Activated naive CD8-positive, alpha-beta T cell treated with anti-CD3 and anti-CD28 coated beads, Interleukin-2, amount 50 U/mL, for 24 hours (primary cell): ENCODE measurements around the gene CANT1.
"Not testable (repeated sequence)": the region's sequence is repeated elsewhere in the genome, so short reads cannot be mapped to it uniquely, and the experiment has no call there.

ENCODE experiments used
- ATAC-seq: fragments of 150-1000 bp; cut with Tn5 transposase; one replicate; pipeline ENCODE4 v1.10.0; 2021
- DNase-seq: peaks from one replicate; pipeline ENCODE4 v3.0.0; 2021
- H3K27ac Mint-ChIP-seq: one replicate; pipeline ENCODE4 v1.8.0; 2021; ENCODE audit warnings: mild to moderate bottlenecking, mixed read lengths
- H3K27me3 Mint-ChIP-seq: one replicate; pipeline ENCODE4 v1.8.0; 2021; ENCODE audit warnings: mixed read lengths
- H3K36me3 Mint-ChIP-seq: one replicate; pipeline ENCODE4 v1.8.0; 2021; ENCODE audit warnings: low read depth, mixed read lengths
- H3K4me1 Mint-ChIP-seq: one replicate; pipeline ENCODE4 v1.8.0; 2021; ENCODE audit warnings: mixed read lengths
- H3K4me3 Mint-ChIP-seq: one replicate; pipeline ENCODE4 v1.8.0; 2021; ENCODE audit warnings: mild to moderate bottlenecking, moderate library complexity, mixed read lengths
- H3K9me3 Mint-ChIP-seq: one replicate; pipeline ENCODE4 v1.8.0; 2021; ENCODE audit warnings: mixed read lengths

The CANT1 gene

GRCh38 chr17:79036596-79036995, 27.0 kb upstream of the CANT1 start:
- Mint-ChIP-seq H3K36me3 (no peaks in the 10 kb centered on the region), H3K4me1 (peaks cover 10% of the 10 kb centered on the region), H3K27ac (no peak overlapping the region), H3K9me3 (no peaks in the 10 kb centered on the region), H3K27me3 (peaks cover 8% of the 10 kb centered on the region), H3K4me3 (no peak overlapping the region)
- ATAC-seq: no peak
- no peak for DNase-seq

- H3K36me3 Mint-ChIP-seq: no peaks in the 10 kb centered on the region
- H3K4me3 Mint-ChIP-seq: no peak overlapping the region
- peaks cover 10% of the 10 kb centered on the region for H3K4me1 Mint-ChIP-seq
- no peak for DNase-seq
- H3K9me3 Mint-ChIP-seq: no peaks in the 10 kb centered on the region
- H3K27ac Mint-ChIP-seq: no peak overlapping the region
- ATAC-seq: no peak
- peaks cover 9% of the 10 kb centered on the region for H3K27me3 Mint-ChIP-seq
Measured at GRCh38 chr17:79036181-79036580, 26.6 kb upstream of the CANT1 start.

- Mint-ChIP-seq H3K4me1 (peaks cover 10% of the 10 kb centered on the region), H3K27me3 (peaks cover 9% of the 10 kb centered on the region), H3K9me3 (no peaks in the 10 kb centered on the region), H3K36me3 (no peaks in the 10 kb centered on the region), H3K4me3 (no peak overlapping the region), H3K27ac (no peak overlapping the region)
- DNase-seq: no peak
- no peak for ATAC-seq
Measured at GRCh38 chr17:79035686-79036085, 26.1 kb upstream of the CANT1 start.

- peaks cover 10% of the 10 kb centered on the region for H3K4me1 Mint-ChIP-seq
- no peak overlapping the region for H3K4me3 Mint-ChIP-seq
- no peaks in the 10 kb centered on the region for H3K9me3 Mint-ChIP-seq
- DNase-seq (no peak), ATAC-seq (no peak)
- no peaks in the 10 kb centered on the region for H3K36me3 Mint-ChIP-seq
- H3K27ac Mint-ChIP-seq: no peak overlapping the region
- H3K27me3 Mint-ChIP-seq: peaks cover 11% of the 10 kb centered on the region
Measured at GRCh38 chr17:79034931-79035485, 25.4 kb upstream of the CANT1 start.

GRCh38 chr17:79033741-79034501, 24.4 kb upstream of the CANT1 start:
- H3K27me3 Mint-ChIP-seq: peaks cover 12% of the 10 kb centered on the region
- DNase-seq (no peak), ATAC-seq (no peak)
- H3K4me3 Mint-ChIP-seq: no peak overlapping the region
- no peaks in the 10 kb centered on the region for H3K36me3 Mint-ChIP-seq
- peaks cover 5% of the 10 kb centered on the region for H3K4me1 Mint-ChIP-seq
- H3K27ac Mint-ChIP-seq: no peak overlapping the region
- H3K9me3 Mint-ChIP-seq: no peaks in the 10 kb centered on the region

- H3K9me3 Mint-ChIP-seq: no peaks in the 10 kb centered on the region
- DNase-seq: no peak
- peaks cover 12% of the 10 kb centered on the region for H3K27me3 Mint-ChIP-seq
- no peak for ATAC-seq
- no peak overlapping the region for H3K27ac Mint-ChIP-seq
- H3K4me1 Mint-ChIP-seq: no peaks in the 10 kb centered on the region
- H3K36me3 Mint-ChIP-seq: no peaks in the 10 kb centered on the region
- no peak overlapping the region for H3K4me3 Mint-ChIP-seq
Measured at GRCh38 chr17:79033046-79033616, 23.6 kb upstream of the CANT1 start.

- Mint-ChIP-seq H3K27ac (no peak overlapping the region), H3K9me3 (no peaks in the 10 kb centered on the region), H3K4me1 (no peaks in the 10 kb centered on the region), H3K36me3 (no peaks in the 10 kb centered on the region), H3K4me3 (no peak overlapping the region), H3K27me3 (peaks cover 17% of the 10 kb centered on the region)
- ATAC-seq: no peak
- DNase-seq: no peak
Measured at GRCh38 chr17:79031996-79032875, 22.7 kb upstream of the CANT1 start.

GRCh38 chr17:79030636-79031035, 21.1 kb upstream of the CANT1 start:
- not testable (repeated sequence) for H3K27ac Mint-ChIP-seq, DNase-seq, H3K4me3 Mint-ChIP-seq, ATAC-seq, H3K9me3 Mint-ChIP-seq, H3K4me1 Mint-ChIP-seq, H3K36me3 Mint-ChIP-seq
- peaks cover 18% of the 10 kb centered on the region for H3K27me3 Mint-ChIP-seq

- H3K27me3 Mint-ChIP-seq: peaks cover 27% of the 10 kb centered on the region
- H3K4me3 Mint-ChIP-seq: no peak overlapping the region
- peaks cover 3% of the 10 kb centered on the region for H3K4me1 Mint-ChIP-seq
- DNase-seq (no peak), ATAC-seq (no peak)
- H3K27ac Mint-ChIP-seq: no peak overlapping the region
- no peaks in the 10 kb centered on the region for H3K9me3 Mint-ChIP-seq
- no peaks in the 10 kb centered on the region for H3K36me3 Mint-ChIP-seq
Measured at GRCh38 chr17:79029327-79030009, 19.9 kb upstream of the CANT1 start.

- H3K4me3 Mint-ChIP-seq: no peak overlapping the region
- peaks cover 30% of the 10 kb centered on the region for H3K27me3 Mint-ChIP-seq
- H3K4me1 Mint-ChIP-seq: peaks cover 6% of the 10 kb centered on the region
- ATAC-seq (no peak), DNase-seq (no peak)
- H3K9me3 Mint-ChIP-seq: no peaks in the 10 kb centered on the region
- H3K27ac Mint-ChIP-seq: no peak overlapping the region
- no peaks in the 10 kb centered on the region for H3K36me3 Mint-ChIP-seq
Measured at GRCh38 chr17:79028496-79029326, 19.1 kb upstream of the CANT1 start.

- Mint-ChIP-seq H3K27me3 (peaks cover 35% of the 10 kb centered on the region), H3K9me3 (no peaks in the 10 kb centered on the region), H3K36me3 (no peaks in the 10 kb centered on the region), H3K4me1 (peaks cover 8% of the 10 kb centered on the region), H3K4me3 (no peak overlapping the region), H3K27ac (no peak overlapping the region)
- DNase-seq (no peak), ATAC-seq (no peak)
Measured at GRCh38 chr17:79027925-79028491, 18.4 kb upstream of the CANT1 start.

- Mint-ChIP-seq H3K27me3 (peaks cover 33% of the 10 kb centered on the region), H3K9me3 (no peaks in the 10 kb centered on the region), H3K4me1 (peaks cover 8% of the 10 kb centered on the region), H3K27ac (no peak overlapping the region), H3K36me3 (no peaks in the 10 kb centered on the region), H3K4me3 (no peak overlapping the region)
- DNase-seq: no peak
- no peak for ATAC-seq
Measured at GRCh38 chr17:79027274-79027924, 17.8 kb upstream of the CANT1 start.
